Psoas muscle (tissue), 8 donors: ENCODE results near the gene TMEM131L. TPM values are rescaled to one million over a fixed set of nuclear protein-coding genes. Genes with fewer than 3 reads are reported as not detected.

Experiments used
- ATAC-seq, 4 donors: fragments of 200-7000 bp; cut with Tn5 transposase; one replicate each; pipeline ENCODE4 v1.9.1; 2020; ENCODE audit warnings: moderate library complexity in 3 of 4, mild to moderate bottlenecking in 2 of 4
- DNase-seq, 2 donors: peaks; one replicate each; pipeline ENCODE4 v3.0.0-alpha.2; 2020
- H3K27ac ChIP-seq: fragments of 200-600 bp; one replicate; pipeline ENCODE4 v1.8.0; 2022
- H3K27me3 ChIP-seq, 3 donors: fragments of 200-600 bp in 1 of 3; one replicate each; pipeline versions ENCODE4 v1.6.1 to v1.8.0; 2013 to 2022; ENCODE audit warnings: low read length in 2 of 3, mild to moderate bottlenecking in 2 of 3, moderate library complexity in 1 of 3; ENCODE audit not compliant: insufficient read depth in 3 of 3
- H3K36me3 ChIP-seq, 2 donors: fragments of 200-600 bp in 1 of 2; one replicate each; pipeline versions ENCODE4 v1.6.1 to v1.8.0; 2013 to 2022; ENCODE audit warnings: low read depth in 1 of 2, mild to moderate bottlenecking in 1 of 2, moderate library complexity in 1 of 2; ENCODE audit not compliant: insufficient read depth in 1 of 2
- H3K4me1 ChIP-seq: fragments of 200-600 bp; one replicate; pipeline ENCODE4 v1.8.0; 2022
- H3K4me3 ChIP-seq: fragments of 200-600 bp; one replicate; pipeline ENCODE4 v1.8.0; 2022; ENCODE audit warnings: mild to moderate bottlenecking
- H3K9me3 ChIP-seq: fragments of 200-600 bp; one replicate; pipeline ENCODE4 v1.8.0; 2022
- CTCF ChIP-seq: fragments of 200-600 bp; IDR thresholded peaks from one replicate; pipeline ENCODE4 v1.8.0; 2022; ENCODE audit warnings: antibody characterized with exemption
- WGBS, 3 donors: extraction: QIAGEN DNeasy Blood & Tissue Kit; methylation state at CpG; one replicate each; pipeline versions ENCODE4 v1.1.6 to v1.1.7; 2013; 5-methylcytosine and 5-hydroxymethylcytosine counted together
- intact Hi-C, 2 donors: fragments of 100-400 bp; cut with DNase I; formaldehyde crosslinking; loops; one replicate each; pipeline versions ENCODE4 v1.11.0 to v1.14.2; 2022
- polyA plus RNA-seq, 3 donors: library from polyadenylated mRNA; stranded (reverse); fragments of 200-250 nt; gene quantifications; one replicate each; pipeline ENCODE4 v1.2.3, GENCODE V29; 2013
- total RNA-seq, 4 donors: library from RNA; stranded (reverse); fragmentation: NEBNext Ultra II Directional in 2 of 4; extraction: Animal tissue kit (Norgen Biotek cat#: 25700) in 2 of 4; gene quantifications; one replicate each; pipeline versions ENCODE4 v1.2.1 to v1.2.4, GENCODE V29; 2021 to 2023
- donor health status: healthy with polysubstance abuse.
- donor health status: DM: no; HTN: no; CAD: no; lungs with moderate emphysema.
- donor health status: Bipolar disorder and iron deficiency.
- donor health status: healthy.
- donor health status: DM: yes; HTN: yes; CAD: no.
- donor health status: DM: no; HTN: no; CAD: no.
- donor health status: DM: no; HTN: no; CAD: no.
- donor health status: DM: yes; HTN: yes; CAD: no.

Gene TMEM131L
- total and polyA plus RNA-seq, 7 donors = 2.1 to 21.2 (median 6.9) TPM

GRCh38 chr4:153612878-153613277, 146.7 kb downstream of the TMEM131L start:
- Histone ChIP-seq H3K27me3 (no peaks in the 10 kb centered on the region), H3K27ac (no peak overlapping the region), H3K4me3 (no peak overlapping the region), H3K36me3 (peaks cover 0 to 87% of the 10 kb centered on the region in 2 donors), H3K9me3 (no peaks in the 10 kb centered on the region), H3K4me1 (no peaks in the 10 kb centered on the region)
- DNase-seq (no peak), ATAC-seq (no peak)
- no peak for TF ChIP-seq CTCF
- WGBS, 3 donors = 96 to 99% (median 97%) methylated on average over 2 of the region's 2 CpGs
- intact Hi-C loops = no loop called here

- Histone ChIP-seq H3K27me3 (no peaks in the 10 kb centered on the region), H3K9me3 (no peaks in the 10 kb centered on the region), H3K4me1 (no peaks in the 10 kb centered on the region), H3K4me3 (no peak overlapping the region), H3K27ac (no peak overlapping the region), H3K36me3 (peaks cover 0 to 92% of the 10 kb centered on the region in 2 donors)
- ATAC-seq (no peak), DNase-seq (no peak)
- no peak for TF ChIP-seq CTCF
- 84 to 87% (median 87%) methylated on average over 8 of the region's 8 CpGs for WGBS, 3 donors
- intact Hi-C loops = no loop called here
Observed at GRCh38 chr4:153616006-153616555, 149.9 kb downstream of the TMEM131L start.

- no peak overlapping the region for H3K27ac ChIP-seq
- intact Hi-C loops = no loop called here
- 79 to 86% (median 80%) methylated on average over 6 of the region's 6 CpGs for WGBS, 3 donors
- no peak for DNase-seq
- no peaks in the 10 kb centered on the region for H3K27me3 ChIP-seq
- no peak for TF ChIP-seq CTCF
- no peaks in the 10 kb centered on the region for H3K4me1 ChIP-seq
- no peak overlapping the region for H3K4me3 ChIP-seq
- H3K9me3 ChIP-seq = no peaks in the 10 kb centered on the region
- ATAC-seq = peak in 1 of 4 donors; percentile 26
- H3K36me3 ChIP-seq = peaks cover 0 to 93% of the 10 kb centered on the region in 2 donors
Observed at GRCh38 chr4:153618833-153619232, 152.7 kb downstream of the TMEM131L start.

- DNase-seq (no peak), ATAC-seq (no peak)
- no peak overlapping the region for H3K27ac ChIP-seq
- no peaks in the 10 kb centered on the region for H3K27me3 ChIP-seq
- WGBS, 3 donors = 85 to 91% (median 88%) methylated on average over 2 of the region's 2 CpGs
- no peak overlapping the region for H3K4me3 ChIP-seq
- no peaks in the 10 kb centered on the region for H3K9me3 ChIP-seq
- no peak for TF ChIP-seq CTCF
- H3K36me3 ChIP-seq = peaks cover 0 to 93% of the 10 kb centered on the region in 2 donors
- H3K4me1 ChIP-seq = no peaks in the 10 kb centered on the region
- intact Hi-C loops = no loop called here
Observed at GRCh38 chr4:153619811-153620210, 153.7 kb downstream of the TMEM131L start.

- no peaks in the 10 kb centered on the region for H3K4me1 ChIP-seq
- no peaks in the 10 kb centered on the region for H3K9me3 ChIP-seq
- no peak overlapping the region for H3K4me3 ChIP-seq
- H3K27ac ChIP-seq = no peak overlapping the region
- 85 to 89% (median 85%) methylated on average over 1 of the region's 1 CpG for WGBS, 3 donors
- DNase-seq (no peak), ATAC-seq (no peak)
- peaks cover 0 to 93% of the 10 kb centered on the region in 2 donors for H3K36me3 ChIP-seq
- intact Hi-C loops = no loop called here
- H3K27me3 ChIP-seq = no peaks in the 10 kb centered on the region
- TF ChIP-seq CTCF = no peak
Observed at GRCh38 chr4:153620352-153620751, 154.2 kb downstream of the TMEM131L start.
